Measurements from ENCODE around the gene REC114.

Gene REC114

DNA sequence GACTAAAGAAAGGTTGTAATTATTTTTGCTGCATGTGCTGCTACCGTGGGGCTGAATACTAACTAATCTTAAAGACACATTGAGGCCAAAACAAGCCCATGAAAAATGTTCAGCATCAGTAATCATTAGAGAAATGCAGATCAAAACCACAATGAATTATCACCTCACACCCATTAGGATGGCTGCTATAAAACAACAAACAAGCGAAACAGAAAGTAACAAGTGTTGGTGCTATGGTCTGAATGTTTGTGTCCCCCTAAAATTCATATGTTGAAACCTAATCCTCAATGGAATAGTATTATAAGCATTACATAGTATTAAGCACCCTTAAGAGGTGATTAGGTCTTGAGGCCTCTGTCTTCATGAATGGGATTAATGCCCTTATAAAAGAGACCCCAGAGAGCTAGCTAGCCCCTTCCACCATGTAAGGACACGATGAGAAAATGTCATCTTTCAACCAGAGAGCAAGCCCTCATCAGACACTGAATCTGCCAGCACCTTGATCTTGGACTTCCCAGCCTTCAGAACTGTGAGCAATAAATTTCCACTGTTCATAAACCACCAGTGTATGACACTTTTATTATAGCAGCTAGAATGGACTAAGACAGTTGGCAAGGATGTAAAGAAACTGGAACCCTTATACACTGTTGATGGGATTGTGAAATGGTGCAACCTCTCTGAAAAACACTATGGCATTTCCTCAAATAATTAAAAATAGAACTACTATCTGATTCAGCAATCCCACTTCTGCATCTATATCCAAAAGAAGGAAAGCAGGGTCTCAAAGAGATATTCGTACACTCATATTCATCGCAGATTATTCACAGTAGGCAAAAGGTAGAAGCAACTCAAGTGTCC is 76.1 kb downstream of the REC114 start:
- no peak for DNase-seq (ENCODE audit: low read depth, low spot score)
- Histone ChIP-seq H3K4me3 (ENCODE audit: low read length) (no peak overlapping the region), H3K36me3 (ENCODE audit: control insufficient read depth, insufficient read depth, low read length) (no peaks in the 10 kb centered on the region), H3K9me3 (ENCODE audit: control insufficient read depth, insufficient read depth, low read length) (no peaks in the 10 kb centered on the region; the same call in 1 of the 2 replicates), H3K27me3 (ENCODE audit: control insufficient read depth, insufficient read depth, low read length) (no peaks in the 10 kb centered on the region), H3K4me1 (ENCODE audit: control insufficient read depth, insufficient read depth, low read length) (0 out of 2 replicates have a peak, but pooled peaks cover 2% of the 10 kb centered on the region), H3K27ac (ENCODE audit: low read length) (no peak overlapping the region)
- WGBS (ENCODE audit: insufficient coverage, insufficient read length), result no CpG with 5 or more reads among the region's 5 CpGs

GRCh38 chr15:73522011-73522410 is 79.0 kb downstream of the REC114 start:
- H3K9me3 ChIP-seq (ENCODE audit: control insufficient read depth, insufficient read depth, low read length), result no peaks in the 10 kb centered on the region
- H3K36me3 ChIP-seq (ENCODE audit: control insufficient read depth, insufficient read depth, low read length), result no peaks in the 10 kb centered on the region
- H3K27me3 ChIP-seq (ENCODE audit: control insufficient read depth, insufficient read depth, low read length), result no peaks in the 10 kb centered on the region
- H3K4me3 ChIP-seq (ENCODE audit: low read length), result no peak overlapping the region
- no CpG with 5 or more reads among the region's 1 CpG for WGBS (ENCODE audit: insufficient coverage, insufficient read length)
- no peak overlapping the region for H3K27ac ChIP-seq (ENCODE audit: low read length)
- no peaks in the 10 kb centered on the region for H3K4me1 ChIP-seq (ENCODE audit: control insufficient read depth, insufficient read depth, low read length)
- no peak for DNase-seq (ENCODE audit: low read depth, low spot score)

DNA sequence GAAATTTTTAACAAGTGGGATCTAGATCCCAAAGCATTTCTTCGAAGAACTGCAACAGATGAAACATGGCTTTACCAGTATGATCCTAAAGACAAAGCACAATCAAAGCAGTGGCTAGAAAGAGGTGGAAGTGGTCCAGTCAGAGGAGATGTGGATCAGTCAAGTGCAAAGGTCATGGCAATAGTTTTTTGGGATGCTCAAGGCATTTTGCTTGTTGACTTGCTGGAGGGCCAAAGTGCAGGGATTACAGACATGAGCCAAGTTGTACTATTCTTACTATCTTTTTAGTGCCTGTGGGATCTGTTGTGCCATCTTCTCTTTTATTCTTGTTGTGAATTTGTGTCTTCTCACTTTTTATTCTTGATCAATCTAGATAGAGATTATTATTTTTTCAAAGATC is 82.0 kb downstream of the REC114 start:
- H3K27me3 ChIP-seq (ENCODE audit: control insufficient read depth, insufficient read depth, low read length), result no peaks in the 10 kb centered on the region
- no peak overlapping the region for H3K27ac ChIP-seq (ENCODE audit: low read length)
- no CpG with 5 or more reads among the region's 1 CpG for WGBS (ENCODE audit: insufficient coverage, insufficient read length)
- H3K4me1 ChIP-seq (ENCODE audit: control insufficient read depth, insufficient read depth, low read length), result peaks cover 2% of the 10 kb centered on the region; the same call in 1 of the 2 replicates
- H3K4me3 ChIP-seq (ENCODE audit: low read length), result no peak overlapping the region
- H3K36me3 ChIP-seq (ENCODE audit: control insufficient read depth, insufficient read depth, low read length), result no peaks in the 10 kb centered on the region
- DNase-seq (ENCODE audit: low read depth, low spot score), result no peak
- no peaks in the 10 kb centered on the region for H3K9me3 ChIP-seq (ENCODE audit: control insufficient read depth, insufficient read depth, low read length)

GRCh38 chr15:73527598-73527997 is 84.6 kb downstream of the REC114 start:
- Histone ChIP-seq H3K9me3 (ENCODE audit: control insufficient read depth, insufficient read depth, low read length) (no peaks in the 10 kb centered on the region), H3K27ac (ENCODE audit: low read length) (no peak overlapping the region), H3K4me1 (ENCODE audit: control insufficient read depth, insufficient read depth, low read length) (peaks cover 2% of the 10 kb centered on the region; the same call in 1 of the 2 replicates), H3K4me3 (ENCODE audit: low read length) (no peak overlapping the region), H3K27me3 (ENCODE audit: control insufficient read depth, insufficient read depth, low read length) (no peaks in the 10 kb centered on the region), H3K36me3 (ENCODE audit: control insufficient read depth, insufficient read depth, low read length) (no peaks in the 10 kb centered on the region)
- DNase-seq (ENCODE audit: low read depth, low spot score), result no peak
- no CpG with 5 or more reads among the region's 2 CpGs for WGBS (ENCODE audit: insufficient coverage, insufficient read length)

DNA sequence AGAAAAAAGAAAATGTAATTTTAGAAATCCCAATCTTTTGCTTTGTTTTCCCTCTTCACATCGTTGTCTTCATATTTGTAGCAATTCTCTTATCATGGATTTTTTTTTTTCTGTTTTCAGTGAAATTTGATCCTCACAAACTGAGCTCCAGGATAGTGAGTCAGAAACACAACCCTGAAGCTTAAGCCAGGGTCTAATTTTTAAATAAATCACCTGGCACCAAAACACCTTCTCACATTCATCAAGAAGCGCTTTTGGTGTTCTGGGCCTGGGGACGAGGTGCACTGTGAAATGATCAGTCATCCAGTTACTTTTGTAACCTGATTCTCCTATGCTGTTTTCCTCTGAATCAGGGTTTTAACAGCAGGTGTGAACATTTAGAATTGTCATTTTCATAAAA is 87.7 kb downstream of the REC114 start:
- H3K4me3 ChIP-seq (ENCODE audit: low read length), result no peak overlapping the region
- no peak for DNase-seq (ENCODE audit: low read depth, low spot score)
- no peaks in the 10 kb centered on the region for H3K36me3 ChIP-seq (ENCODE audit: control insufficient read depth, insufficient read depth, low read length)
- no peaks in the 10 kb centered on the region for H3K27me3 ChIP-seq (ENCODE audit: control insufficient read depth, insufficient read depth, low read length)
- no peaks in the 10 kb centered on the region for H3K9me3 ChIP-seq (ENCODE audit: control insufficient read depth, insufficient read depth, low read length)
- WGBS (ENCODE audit: insufficient coverage, insufficient read length), result no CpG with 5 or more reads among the region's 3 CpGs
- H3K27ac ChIP-seq (ENCODE audit: low read length), result no peak overlapping the region
- H3K4me1 ChIP-seq (ENCODE audit: control insufficient read depth, insufficient read depth, low read length), result peaks cover 2% of the 10 kb centered on the region; the same call in 1 of the 2 replicates

DNA sequence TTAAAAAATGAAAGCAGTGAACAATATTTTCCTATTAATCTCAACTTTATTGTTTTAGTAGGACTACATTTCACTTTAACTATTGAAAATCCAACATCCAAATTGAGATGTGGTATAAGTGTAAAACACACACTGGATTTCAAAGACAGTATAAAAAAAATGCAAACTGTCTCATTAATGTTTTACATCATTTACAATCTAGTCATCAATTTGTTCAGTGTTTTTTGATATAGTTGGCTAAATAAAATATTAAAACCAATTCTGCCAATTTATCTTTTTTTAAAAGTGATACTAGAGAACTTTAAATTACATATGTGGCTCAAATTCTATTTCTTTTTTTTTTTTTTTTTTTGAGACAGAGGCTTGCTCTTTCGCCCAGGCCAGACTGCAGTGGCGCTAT is 95.2 kb downstream of the REC114 start:
- no CpG with 5 or more reads among the region's 2 CpGs for WGBS (ENCODE audit: insufficient coverage, insufficient read length)

GRCh38 chr15:73538563-73539211 is 95.7 kb downstream of the REC114 start:
- WGBS (ENCODE audit: insufficient coverage, insufficient read length), result no CpG with 5 or more reads among the region's 10 CpGs
- Histone ChIP-seq H3K27ac (ENCODE audit: low read length) (no peak overlapping the region), H3K9me3 (ENCODE audit: control insufficient read depth, insufficient read depth, low read length) (no peaks in the 10 kb centered on the region)

More for the DNA sequence above, 95.2 kb downstream of the REC114 start:
- no peak overlapping the region for H3K4me3 ChIP-seq (ENCODE audit: low read length)
- no peaks in the 10 kb centered on the region for H3K4me1 ChIP-seq (ENCODE audit: control insufficient read depth, insufficient read depth, low read length)
- H3K27ac ChIP-seq (ENCODE audit: low read length), result no peak overlapping the region
- no peaks in the 10 kb centered on the region; the same call in 1 of the 2 replicates for H3K27me3 ChIP-seq (ENCODE audit: control insufficient read depth, insufficient read depth, low read length)
- no peaks in the 10 kb centered on the region for H3K36me3 ChIP-seq (ENCODE audit: control insufficient read depth, insufficient read depth, low read length)
- no peaks in the 10 kb centered on the region for H3K9me3 ChIP-seq (ENCODE audit: control insufficient read depth, insufficient read depth, low read length)
- DNase-seq (ENCODE audit: low read depth, low spot score), result no peak

DNA sequence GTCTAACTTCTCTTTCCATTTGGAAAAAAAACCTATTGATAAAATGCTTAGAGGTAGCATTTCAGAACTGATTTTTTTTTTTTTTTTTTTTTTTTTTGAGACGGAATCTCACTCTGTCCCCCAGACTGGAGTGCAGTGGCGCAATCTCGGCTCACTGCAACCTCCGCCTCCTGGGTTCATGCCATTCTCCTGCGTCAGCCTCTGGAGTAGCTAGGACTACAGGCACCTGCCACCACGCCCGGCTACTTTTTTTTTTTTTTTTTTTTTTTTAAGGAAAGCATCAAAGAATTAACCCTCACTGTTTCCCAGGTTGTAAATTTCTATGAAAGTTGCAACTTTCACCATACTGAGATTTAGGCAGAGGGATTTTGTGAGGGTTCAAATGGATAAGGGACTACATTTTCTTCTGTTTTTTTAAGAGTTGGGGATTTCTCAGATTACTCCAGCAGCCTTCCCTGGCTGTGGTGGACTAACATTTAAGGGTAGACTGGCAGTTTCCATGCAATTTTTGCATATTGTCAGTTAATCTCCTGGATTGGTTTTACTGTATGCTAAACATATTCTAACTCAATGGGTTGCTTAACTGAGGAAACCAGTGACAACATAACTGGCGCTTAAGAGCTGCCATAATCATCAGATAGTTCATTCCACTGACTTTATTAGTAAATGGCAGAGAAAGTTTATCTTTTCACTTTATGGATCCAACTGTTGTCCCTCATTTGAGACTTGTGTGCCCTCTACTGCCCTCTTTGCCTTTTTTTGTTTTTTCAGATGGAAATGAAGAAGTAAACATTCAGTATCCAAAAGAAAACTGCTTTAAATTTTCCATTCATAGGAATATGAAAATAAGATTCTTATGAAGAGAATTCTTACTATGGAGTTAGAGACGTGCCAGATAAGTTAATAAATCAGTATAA is 96.5 kb downstream of the REC114 start:
- H3K27ac ChIP-seq (ENCODE audit: low read length), result no peak overlapping the region
- WGBS (ENCODE audit: insufficient coverage, insufficient read length), result no CpG with 5 or more reads among the region's 9 CpGs
- no peak for DNase-seq (ENCODE audit: low read depth, low spot score)

More at GRCh38 chr15:73538563-73539211, 95.7 kb downstream of the REC114 start:
- no peak for DNase-seq (ENCODE audit: low read depth, low spot score)
- Histone ChIP-seq H3K4me1 (ENCODE audit: control insufficient read depth, insufficient read depth, low read length) (no peaks in the 10 kb centered on the region), H3K27me3 (ENCODE audit: control insufficient read depth, insufficient read depth, low read length) (no peaks in the 10 kb centered on the region; the same call in 1 of the 2 replicates), H3K4me3 (ENCODE audit: low read length) (no peak overlapping the region), H3K36me3 (ENCODE audit: control insufficient read depth, insufficient read depth, low read length) (no peaks in the 10 kb centered on the region)

GRCh38 chr15:73540161-73540560 is 97.2 kb downstream of the REC114 start:
- no peak overlapping the region for H3K27ac ChIP-seq (ENCODE audit: low read length)
- H3K4me3 ChIP-seq (ENCODE audit: low read length), result no peak overlapping the region
- no peaks in the 10 kb centered on the region for H3K36me3 ChIP-seq (ENCODE audit: control insufficient read depth, insufficient read depth, low read length)
- H3K4me1 ChIP-seq (ENCODE audit: control insufficient read depth, insufficient read depth, low read length), result no peaks in the 10 kb centered on the region
- no peaks in the 10 kb centered on the region for H3K9me3 ChIP-seq (ENCODE audit: control insufficient read depth, insufficient read depth, low read length)
- no CpG with 5 or more reads among the region's 3 CpGs for WGBS (ENCODE audit: insufficient coverage, insufficient read length)
- no peak for DNase-seq (ENCODE audit: low read depth, low spot score)
- H3K27me3 ChIP-seq (ENCODE audit: control insufficient read depth, insufficient read depth, low read length), result no peaks in the 10 kb centered on the region; the same call in 1 of the 2 replicates

More for the DNA sequence above, 96.5 kb downstream of the REC114 start:
- Histone ChIP-seq H3K4me1 (ENCODE audit: control insufficient read depth, insufficient read depth, low read length) (no peaks in the 10 kb centered on the region), H3K4me3 (ENCODE audit: low read length) (no peak overlapping the region), H3K36me3 (ENCODE audit: control insufficient read depth, insufficient read depth, low read length) (no peaks in the 10 kb centered on the region), H3K9me3 (ENCODE audit: control insufficient read depth, insufficient read depth, low read length) (no peaks in the 10 kb centered on the region), H3K27me3 (ENCODE audit: control insufficient read depth, insufficient read depth, low read length) (no peaks in the 10 kb centered on the region; the same call in 1 of the 2 replicates)

DNA sequence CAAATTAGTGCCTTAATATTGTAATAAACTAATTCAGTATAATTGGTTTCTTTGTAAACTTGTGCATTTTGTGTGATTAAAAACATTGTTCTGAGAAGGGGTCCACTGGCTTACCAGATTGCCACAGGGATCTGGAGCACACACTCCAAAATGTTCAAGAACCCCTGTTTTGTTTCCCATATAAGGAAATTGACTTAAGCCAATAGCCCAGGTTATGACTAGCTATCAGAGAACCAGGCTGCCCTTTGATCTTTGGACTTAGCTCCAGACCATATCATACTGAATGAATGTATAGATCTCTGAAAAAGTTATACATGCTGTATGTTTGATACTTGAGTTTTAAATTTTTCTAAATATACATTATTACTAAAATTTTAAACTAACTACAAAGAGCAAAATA is 98.5 kb downstream of the REC114 start:
- Histone ChIP-seq H3K4me1 (ENCODE audit: control insufficient read depth, insufficient read depth, low read length) (no peaks in the 10 kb centered on the region), H3K9me3 (ENCODE audit: control insufficient read depth, insufficient read depth, low read length) (no peaks in the 10 kb centered on the region), H3K27ac (ENCODE audit: low read length) (no peak overlapping the region), H3K4me3 (ENCODE audit: low read length) (no peak overlapping the region), H3K27me3 (ENCODE audit: control insufficient read depth, insufficient read depth, low read length) (no peaks in the 10 kb centered on the region; the same call in 1 of the 2 replicates), H3K36me3 (ENCODE audit: control insufficient read depth, insufficient read depth, low read length) (no peaks in the 10 kb centered on the region)
- no peak for DNase-seq (ENCODE audit: low read depth, low spot score)

All from iPS DF 6.9 (cell line).